GM19452 (cell line): ENCODE results near the gene EPHB1.
"Not testable (repeated sequence)": the region's sequence is repeated elsewhere in the genome, so short reads cannot be mapped to it uniquely, and the experiment has no call there.

Experiments used
- ATAC-seq: cut with Tn5 transposase; IDR thresholded peaks from one replicate; pipeline ENCODE4 v1.9.1; 2021; ENCODE audit not compliant: unreplicated experiment

EPHB1 gene

GRCh38 chr3:134776518-134776917 lies 18.5 kb upstream of the EPHB1 start:
- no peak for ATAC-seq

GRCh38 chr3:134777341-134777740 lies 17.7 kb upstream of the EPHB1 start:
- ATAC-seq = no peak

- ATAC-seq = not testable (repeated sequence)
Measured at GRCh38 chr3:134788283-134788682, 6.8 kb upstream of the EPHB1 start.

GRCh38 chr3:134790065-134790464 lies 5.0 kb upstream of the EPHB1 start:
- ATAC-seq = no peak

GRCh38 chr3:134791992-134792391 lies 3.1 kb upstream of the EPHB1 start:
- no peak for ATAC-seq

- no peak for ATAC-seq
Measured at GRCh38 chr3:134792700-134793099, 2.4 kb upstream of the EPHB1 start.

- no peak for ATAC-seq
Measured at GRCh38 chr3:134793562-134793961, 1.5 kb upstream of the EPHB1 start.

GRCh38 chr3:134794323-134794722 lies 737 bp upstream of the EPHB1 start:
- no peak for ATAC-seq

- peak; percentile 15 for ATAC-seq
Measured at GRCh38 chr3:134795746-134796280, 753 bp downstream of the EPHB1 start.

GRCh38 chr3:134796281-134797056 lies 1.4 kb downstream of the EPHB1 start:
- ATAC-seq = no peak

GRCh38 chr3:134797057-134797740 lies 2.1 kb downstream of the EPHB1 start:
- ATAC-seq = no peak

GRCh38 chr3:134797741-134798451 lies 2.8 kb downstream of the EPHB1 start:
- ATAC-seq = no peak

GRCh38 chr3:134798681-134799311 lies 3.7 kb downstream of the EPHB1 start:
- no peak for ATAC-seq

GRCh38 chr3:134799393-134799792 lies 4.3 kb downstream of the EPHB1 start:
- ATAC-seq = no peak

GRCh38 chr3:134801204-134801958 lies 6.3 kb downstream of the EPHB1 start:
- ATAC-seq = no peak

- ATAC-seq = no peak
Measured at GRCh38 chr3:134802428-134803050, 7.5 kb downstream of the EPHB1 start.

- ATAC-seq = peak; percentile 67
Measured at GRCh38 chr3:134803051-134803505, 8.0 kb downstream of the EPHB1 start.

GRCh38 chr3:134803652-134804051 lies 8.6 kb downstream of the EPHB1 start:
- ATAC-seq = no peak

GRCh38 chr3:134804508-134805480 lies 9.7 kb downstream of the EPHB1 start:
- no peak for ATAC-seq
